Measurements from ENCODE around the gene KRTAP5-3. TPM values are rescaled to one million over a fixed set of nuclear protein-coding genes. Genes with fewer than 3 reads are reported as not detected.

The KRTAP5-3 gene
- total and polyA plus RNA-seq, 2 of the 8 experiments (the other 6 are each of a cell fraction or from before 2014, with no cell fraction given) = not detected

DNA sequence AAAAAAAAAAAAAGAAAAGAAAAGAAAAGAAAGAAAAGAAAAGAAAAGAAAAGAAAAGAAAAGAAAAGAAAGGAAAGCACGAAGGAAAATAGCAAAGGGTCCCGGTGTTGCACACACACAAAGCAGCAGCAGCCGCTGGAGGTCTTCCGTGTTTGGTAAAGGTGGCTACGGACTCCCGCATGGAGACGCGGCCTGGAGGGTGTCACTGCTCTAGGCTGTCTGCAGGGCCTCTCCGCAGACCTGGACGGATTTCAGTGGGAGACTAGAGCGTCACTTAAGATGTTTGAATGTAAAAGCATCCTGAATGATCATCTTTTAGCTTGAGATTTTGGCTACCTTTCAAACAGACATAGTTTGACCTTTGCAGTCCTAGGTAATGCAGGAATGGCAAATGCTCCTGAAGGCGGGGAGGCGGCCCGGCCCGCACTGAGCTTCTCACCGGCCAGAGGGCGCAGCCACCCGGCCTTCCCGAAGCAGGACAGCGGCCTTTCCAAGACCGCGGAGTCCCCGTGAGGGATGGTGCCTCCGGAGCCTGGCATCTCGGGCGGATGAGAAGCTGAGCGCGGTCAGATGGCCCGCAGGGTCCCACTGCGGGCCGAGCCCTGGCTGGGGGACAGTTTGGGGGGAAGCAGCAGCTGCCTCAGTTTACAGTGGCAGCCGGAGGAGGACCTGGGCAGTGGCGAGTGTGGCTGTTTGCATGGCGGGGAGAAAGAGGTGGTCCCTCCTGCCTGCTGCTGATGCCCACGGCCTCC lies 39.8 kb upstream of the KRTAP5-3 start:
- H3K14ac ChIP-seq (ENCODE audit: insufficient read length) = no peak overlapping the region
- no peak overlapping the region for H3K4ac ChIP-seq (replicated peaks; ENCODE audit: insufficient read length, low read depth, low read length)
- H3K36me3 ChIP-seq (ENCODE audit: control insufficient read depth in 2 of 4, insufficient read depth in 4 of 4, low read length in 3 of 4) = no peaks in the 10 kb centered on the region
- no peak overlapping the region for H2AFZ ChIP-seq (ENCODE audit: low read length)
- WGBS, 2 experiments (ENCODE audit: extremely low coverage in 1 of 2, insufficient coverage in 1 of 2, insufficient read length in 1 of 2, insufficient replicate concordance in 2 of 2, low coverage in 1 of 2, low lambda C conversion rate in 2 of 2, missing lambda C conversion rate in 1 of 2) = 93% methylated on average over 32 of the region's 35 CpGs; no CpG with 5 or more reads in 1 of the 2 experiments
- no peaks in the 10 kb centered on the region for H3K79me2 ChIP-seq (ENCODE audit: control insufficient read depth in 1 of 2, insufficient read depth in 2 of 2, low read length in 2 of 2)
- CTCF ChIA-PET (ENCODE audit: partially characterized antibody) = interaction anchor here (0.9 to 10.1 kb wide), 8 partner anchors 8 to 505 kb away, joined by 3 to 166 read pairs (median 4); no protein-coding TSS in a partner anchor
- 0 out of 7 replicates have a peak, but pooled peaks cover 0 to 2% (median under 1%) of the 10 kb centered on the region in 4 experiments for H3K27me3 ChIP-seq (replicated peaks in 1 of 4; ENCODE audit: control insufficient read depth in 3 of 4, extremely low read depth in 1 of 4, insufficient read depth in 3 of 4, low read length in 3 of 4)
- no peak overlapping the region for H4K5ac ChIP-seq (ENCODE audit: insufficient read length, low read depth, low read length)
- no peaks in the 10 kb centered on the region for H3K79me1 ChIP-seq (ENCODE audit: low read depth, low read length)
- H4K91ac ChIP-seq (replicated peaks; ENCODE audit: insufficient read length, low read length) = no peak overlapping the region
- no peaks in the 10 kb centered on the region for H3K23me2 ChIP-seq (ENCODE audit: low read depth, low read length)
- H3K4me3 ChIP-seq (ENCODE audit: extremely low read depth in 1 of 4, insufficient read depth in 2 of 4, low read depth in 3 of 4, low read length in 4 of 4) = no peak overlapping the region
- no peak overlapping the region for H3K23ac ChIP-seq (ENCODE audit: insufficient read length)
- H4K8ac ChIP-seq (ENCODE audit: extremely low read depth, insufficient read depth, low read length) = no peak overlapping the region
- no peak overlapping the region for H2BK5ac ChIP-seq (ENCODE audit: low read depth, low read length)
- H2BK120ac ChIP-seq (replicated peaks; ENCODE audit: low read depth, low read length) = no peak overlapping the region
- no peak overlapping the region for H3K9ac ChIP-seq (replicated peaks in 1 of 4; ENCODE audit: extremely low read depth in 1 of 4, low read depth in 3 of 4, low read length in 3 of 4)
- H4K20me1 ChIP-seq (replicated peaks in 1 of 2; ENCODE audit: control insufficient read depth in 1 of 2, insufficient read depth in 2 of 2, low read length in 2 of 2) = no peaks in the 10 kb centered on the region
- H3K4me2 ChIP-seq (ENCODE audit: insufficient read depth in 1 of 2, low read depth in 2 of 2, low read length in 2 of 2) = no peak overlapping the region
- TF ChIP-seq MAFK (IDR thresholded peaks at IDR 0.05; ENCODE audit: low read depth, low read length) = no peak
- no peak for TF ChIP-seq CBX8 (IDR thresholded peaks at IDR 0.05; ENCODE audit: borderline replicate concordance, low read depth, low read length)
- no peak for TF ChIP-seq USF2 (IDR thresholded peaks at IDR 0.05; ENCODE audit: low read length)
- no peak for TF ChIP-seq HDAC2 (IDR thresholded peaks at IDR 0.05; ENCODE audit: borderline replicate concordance in 1 of 2, low read depth in 2 of 2, low read length in 2 of 2)
- TF ChIP-seq SIRT6 (IDR thresholded peaks at IDR 0.05; ENCODE audit: low read length) = no peak
- TF ChIP-seq ATF3 (IDR thresholded peaks at IDR 0.05; ENCODE audit: insufficient read depth, low read depth, low read length) = no peak
- no peak for TF ChIP-seq GTF2F1 (IDR thresholded peaks at IDR 0.05; ENCODE audit: borderline replicate concordance, low read depth, low read length)
- TF ChIP-seq CEBPB (IDR thresholded peaks at IDR 0.05; ENCODE audit: low read depth, low read length) = no peak
- no peak for TF ChIP-seq FOSL1 (IDR thresholded peaks at IDR 0.05; ENCODE audit: insufficient read depth, low read depth, low read length)
- TF ChIP-seq SIX5 (IDR thresholded peaks at IDR 0.05; ENCODE audit: low read depth, low read length) = no peak
- no peak for TF ChIP-seq NANOG (IDR thresholded peaks at IDR 0.05; ENCODE audit: insufficient read depth, low read depth, low read length, poor library complexity, severe bottlenecking)
- H2BK12ac ChIP-seq (ENCODE audit: low read depth, low read length) = no peak overlapping the region
- H3K9me3 ChIP-seq (ENCODE audit: insufficient read depth in 2 of 2, low read depth in 1 of 2, low read length in 1 of 2) = no peaks in the 10 kb centered on the region
- H3K4me1 ChIP-seq (replicated peaks in 1 of 4; ENCODE audit: control insufficient read depth in 3 of 4, insufficient read depth in 4 of 4, low read length in 3 of 4) = peaks cover 0 to 3% (median 1%) of the 10 kb centered on the region in 4 experiments; a peak in 3 of 7 replicates
- no peak for FAIRE-seq
- no peak overlapping the region for H2BK20ac ChIP-seq (ENCODE audit: low read length)
- POLR2A ChIA-PET (ENCODE audit: partially characterized antibody) = no interaction called here
- no peak for DNase-seq (ENCODE audit: low read depth in 1 of 2, low spot score in 2 of 2)
- H3K56ac ChIP-seq (replicated peaks; ENCODE audit: insufficient read length, low read depth, low read length) = no peak overlapping the region
- H3K18ac ChIP-seq (ENCODE audit: extremely low read depth, low read length) = no peak overlapping the region
- H2AK5ac ChIP-seq (ENCODE audit: low read depth, low read length) = no peak overlapping the region
- no peak overlapping the region for H2BK15ac ChIP-seq (ENCODE audit: low read length)
- no peak overlapping the region for H3K27ac ChIP-seq (ENCODE audit: low read depth, low read length)

All from H1 (cell line).